AG09319 (cell line): ENCODE measurements around the gene GPR101.

Source experiments
- DNase-seq: peaks from one replicate; pipeline ENCODE4 v3.0.0-alpha.2; 2010; ENCODE audit warnings: low read depth; ENCODE audit errors: extremely low read depth
- TF ChIP-seq, protein P1 (sequence below): IDR thresholded peaks from 2 replicates; pipeline ENCODE4 v1.5.1; 2011; ENCODE audit warnings: low read depth, mild to moderate bottlenecking, inconsistent platforms, low read length, moderate library complexity

GPR101 gene

DNA sequence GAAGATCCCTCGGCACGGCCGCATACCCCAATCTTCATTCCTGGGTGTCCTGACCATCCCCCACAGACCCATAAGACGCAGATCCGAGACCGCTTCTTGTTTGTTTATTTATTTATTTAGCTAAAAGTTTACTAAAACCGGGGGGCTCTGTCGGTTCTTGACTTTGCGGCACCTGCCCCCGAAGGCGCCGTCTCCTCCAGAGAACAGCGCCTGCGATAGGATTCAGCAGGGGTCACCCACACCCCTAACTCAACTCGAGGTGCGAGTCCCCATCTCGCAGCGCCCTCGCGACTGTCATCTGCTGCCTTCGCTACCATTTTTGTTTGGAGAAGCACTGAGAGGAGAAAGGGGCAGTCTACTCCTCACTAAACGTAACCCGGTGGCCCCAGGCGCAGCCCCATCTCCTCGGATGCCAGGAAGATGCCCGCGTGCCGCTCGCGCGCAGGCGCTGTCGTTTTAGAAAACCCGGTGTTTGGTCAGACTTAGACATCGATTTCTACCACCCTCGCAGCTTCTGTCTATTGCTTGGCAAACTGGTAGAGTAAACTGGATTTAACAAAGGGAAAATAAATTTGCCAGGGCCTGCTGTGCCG, 18.9 kb upstream of the GPR101 start:
- DNase-seq: no peak
- TF ChIP-seq, protein P1, sequence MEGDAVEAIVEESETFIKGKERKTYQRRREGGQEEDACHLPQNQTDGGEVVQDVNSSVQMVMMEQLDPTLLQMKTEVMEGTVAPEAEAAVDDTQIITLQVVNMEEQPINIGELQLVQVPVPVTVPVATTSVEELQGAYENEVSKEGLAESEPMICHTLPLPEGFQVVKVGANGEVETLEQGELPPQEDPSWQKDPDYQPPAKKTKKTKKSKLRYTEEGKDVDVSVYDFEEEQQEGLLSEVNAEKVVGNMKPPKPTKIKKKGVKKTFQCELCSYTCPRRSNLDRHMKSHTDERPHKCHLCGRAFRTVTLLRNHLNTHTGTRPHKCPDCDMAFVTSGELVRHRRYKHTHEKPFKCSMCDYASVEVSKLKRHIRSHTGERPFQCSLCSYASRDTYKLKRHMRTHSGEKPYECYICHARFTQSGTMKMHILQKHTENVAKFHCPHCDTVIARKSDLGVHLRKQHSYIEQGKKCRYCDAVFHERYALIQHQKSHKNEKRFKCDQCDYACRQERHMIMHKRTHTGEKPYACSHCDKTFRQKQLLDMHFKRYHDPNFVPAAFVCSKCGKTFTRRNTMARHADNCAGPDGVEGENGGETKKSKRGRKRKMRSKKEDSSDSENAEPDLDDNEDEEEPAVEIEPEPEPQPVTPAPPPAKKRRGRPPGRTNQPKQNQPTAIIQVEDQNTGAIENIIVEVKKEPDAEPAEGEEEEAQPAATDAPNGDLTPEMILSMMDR: no peak

DNA sequence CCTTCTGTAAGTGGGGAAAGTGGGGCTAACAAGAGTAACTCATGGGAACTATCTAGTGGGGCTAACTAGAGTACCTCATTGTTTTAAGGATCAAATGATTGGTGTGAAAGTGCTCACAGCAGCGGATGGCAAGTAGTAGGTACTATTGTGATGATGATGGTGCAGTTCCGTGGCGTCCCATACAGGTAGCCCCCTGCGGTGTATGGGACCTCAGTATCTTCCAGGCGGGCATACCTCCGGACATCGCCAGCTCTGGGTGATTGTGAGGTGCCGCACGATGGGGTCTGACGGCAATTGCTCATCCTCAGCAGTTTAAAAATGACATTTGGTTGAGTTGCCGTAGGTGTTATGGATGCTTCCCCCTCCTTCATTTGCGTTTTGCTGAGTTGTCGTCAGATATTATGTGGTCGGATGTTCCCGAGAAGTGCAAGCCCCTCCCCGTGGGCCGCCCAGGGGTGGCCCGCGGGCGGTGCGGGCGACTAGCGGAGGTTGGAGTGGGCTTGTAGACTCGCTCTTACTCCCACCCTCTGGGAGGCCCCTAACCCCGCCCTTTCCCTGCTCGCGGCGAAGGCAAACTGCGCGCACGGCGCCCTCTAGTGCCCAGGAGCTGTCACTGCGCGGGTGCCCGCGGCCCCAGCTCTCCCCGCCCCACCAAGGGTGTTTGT, 18.3 kb upstream of the GPR101 start:
- TF ChIP-seq, protein P1: peak; percentile 75
- no peak for DNase-seq

DNA sequence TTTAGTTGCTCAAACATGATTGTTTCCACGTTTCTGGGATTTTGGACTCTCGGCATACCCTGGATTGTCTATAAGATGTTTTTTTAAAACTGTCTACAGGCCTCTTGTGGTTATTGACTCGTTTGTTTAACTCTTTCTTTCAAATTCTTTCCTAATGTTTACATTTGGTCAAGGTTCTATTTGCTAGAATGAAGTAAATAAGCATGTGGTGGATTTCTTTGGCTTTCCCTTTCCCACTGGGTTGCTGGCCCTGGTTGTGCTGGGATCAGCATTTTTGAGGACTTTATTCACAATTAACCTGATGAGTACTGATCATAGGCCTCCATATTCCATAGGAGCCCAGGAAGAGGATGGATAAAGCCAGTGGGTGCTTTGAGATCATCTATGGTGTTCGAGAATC, 11.1 kb upstream of the GPR101 start:
- no peak for DNase-seq
- TF ChIP-seq, protein P1: no peak

DNA sequence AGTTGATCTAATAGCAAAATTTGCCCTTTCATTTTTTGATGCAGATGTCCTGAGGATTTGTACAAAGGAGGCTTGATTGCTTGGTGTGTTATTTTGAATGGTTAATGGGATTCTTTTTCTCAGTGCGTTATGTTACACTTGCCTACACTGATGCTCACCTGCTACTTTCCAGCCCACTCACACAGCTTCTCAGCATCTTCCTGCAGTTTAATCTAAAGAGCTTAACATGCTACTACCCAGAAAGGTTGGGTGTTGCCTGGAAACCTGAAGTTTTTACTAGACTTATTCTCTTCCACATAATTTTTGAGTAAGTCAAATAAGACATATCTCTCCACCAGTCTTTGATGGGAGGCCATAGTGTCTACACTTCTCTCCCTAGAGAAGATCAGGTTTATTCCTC, 9.9 kb upstream of the GPR101 start:
- DNase-seq: no peak

DNA sequence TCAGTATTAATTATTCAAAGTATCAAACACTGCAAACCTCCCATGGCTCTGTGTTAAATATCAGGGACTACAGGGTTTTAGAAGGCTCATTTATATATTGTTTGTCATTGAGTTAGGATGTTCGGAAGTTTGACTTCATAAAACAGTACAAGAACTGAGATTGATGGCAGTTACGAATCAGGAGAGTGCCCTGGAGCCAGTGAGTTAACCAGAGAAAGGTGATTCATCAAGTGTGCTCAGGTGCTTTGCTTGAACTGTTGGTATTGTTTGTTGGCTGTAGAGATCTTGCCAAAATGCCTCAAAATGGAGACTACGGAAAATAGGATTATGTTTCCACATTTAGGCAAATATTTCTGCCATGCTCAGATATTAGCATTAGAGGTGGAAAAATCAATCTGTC, 7.5 kb upstream of the GPR101 start:
- no peak for DNase-seq
- TF ChIP-seq, protein P1: no peak

More for the DNA sequence above, 9.9 kb upstream of the GPR101 start:
- TF ChIP-seq, protein P1: no peak

DNA sequence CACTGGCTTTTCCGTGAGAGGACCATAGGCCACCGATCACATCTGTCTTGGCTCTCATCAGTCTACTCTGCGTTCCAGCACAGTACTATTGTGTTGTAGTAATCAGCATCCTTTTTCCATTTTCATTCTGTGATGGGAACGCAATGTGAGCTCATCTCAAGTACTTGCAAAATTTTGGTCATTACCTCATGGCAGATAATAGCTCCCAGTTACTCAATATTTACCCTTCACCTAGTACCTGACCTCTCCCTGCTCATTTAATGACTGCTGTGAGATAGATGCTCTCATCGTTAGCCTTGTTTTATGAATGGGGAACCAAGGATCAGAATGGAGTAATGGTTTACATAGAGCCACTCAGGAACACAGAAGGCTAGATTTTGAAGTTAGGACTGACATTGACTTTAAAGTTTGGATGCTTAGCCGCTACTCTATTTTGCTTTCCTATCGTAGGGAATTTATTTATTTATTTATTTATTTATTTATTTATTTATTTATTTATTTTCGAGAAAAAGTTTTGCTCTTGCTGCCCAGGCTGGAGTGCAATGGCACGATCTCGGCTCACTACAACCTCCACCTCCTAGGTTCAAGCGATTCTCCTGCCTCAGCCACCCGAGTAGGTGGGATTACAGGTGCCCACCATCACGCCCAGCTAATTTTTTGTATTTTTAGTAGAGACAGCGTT, 6.5 kb upstream of the GPR101 start:
- TF ChIP-seq, protein P1: no peak
- DNase-seq: no peak

DNA sequence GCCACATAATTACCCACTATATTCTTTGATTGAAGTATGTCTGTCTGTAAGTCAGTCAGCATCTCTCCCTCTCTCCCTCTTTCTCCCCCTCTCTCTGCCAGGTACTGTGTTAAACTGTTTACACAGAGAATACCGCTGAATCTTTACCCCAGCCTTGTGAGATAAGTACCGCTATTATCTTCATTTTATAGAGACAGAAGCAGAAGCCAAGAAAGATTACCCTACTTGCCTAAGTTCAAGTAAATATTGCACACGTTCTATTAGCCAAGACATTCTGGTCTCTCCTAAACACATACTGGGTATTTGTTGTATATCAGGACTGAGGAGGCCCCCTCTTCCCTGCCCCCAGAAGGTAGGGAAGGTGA, 695 bp upstream of the GPR101 start:
- TF ChIP-seq, protein P1: no peak
- DNase-seq: no peak
